CD14-positive monocyte (primary cell): ENCODE results near the gene FAM13C. TPM values are rescaled to one million over a fixed set of nuclear protein-coding genes. Genes with fewer than 3 reads are reported as not detected.

Experiments used
- DNase-seq, 3 donors: peaks; one replicate each; pipeline ENCODE4 v3.0.0-alpha.2; 2011 to 2022
- H2AFZ ChIP-seq: 2 replicates; pipeline ENCODE4 v1.6.0; 2012; ENCODE audit warnings: mild to moderate bottlenecking, low read depth, low read length, inconsistent platforms; ENCODE audit not compliant: insufficient read depth, poor library complexity, severe bottlenecking
- H3K27ac ChIP-seq, 2 donors: 1 replicate in 1 of 2; 2 replicates in 1 of 2; pipeline ENCODE4 v1.5.1; 2012 to 2013; ENCODE audit warnings: low read length in 2 of 2, control low read depth in 1 of 2, inconsistent platforms in 1 of 2, low read depth in 1 of 2, mild to moderate bottlenecking in 1 of 2
- H3K27me3 ChIP-seq, 2 donors: one replicate each; pipeline versions ENCODE4 v1.6.0 to v1.6.1; 2011 to 2013; ENCODE audit warnings: low read length in 2 of 2; ENCODE audit not compliant: control insufficient read depth in 2 of 2, insufficient read depth in 2 of 2
- H3K36me3 ChIP-seq, 2 donors: replicated peaks in 1 of 2; 1 replicate in 1 of 2; 2 replicates in 1 of 2; pipeline versions ENCODE4 v1.5.1 to v1.6.1; 2012 to 2013; ENCODE audit warnings: low read length in 2 of 2, control low read depth in 1 of 2, inconsistent platforms in 1 of 2, mild to moderate bottlenecking in 1 of 2; ENCODE audit not compliant: insufficient read depth in 2 of 2, control insufficient read depth in 1 of 2
- H3K4me1 ChIP-seq, 2 donors: 1 replicate in 1 of 2; 2 replicates in 1 of 2; pipeline versions ENCODE4 v1.5.1 to v1.6.1; 2012 to 2013; ENCODE audit warnings: low read length in 2 of 2, control low read depth in 1 of 2, inconsistent platforms in 1 of 2, mild to moderate bottlenecking in 1 of 2, moderate library complexity in 1 of 2; ENCODE audit not compliant: insufficient read depth in 2 of 2, control insufficient read depth in 1 of 2
- H3K4me2 ChIP-seq: replicated peaks from 2 replicates; pipeline ENCODE3; 2012; ENCODE audit warnings: low read length, moderate library complexity, mild to moderate bottlenecking; ENCODE audit not compliant: poor library complexity, severe bottlenecking; ENCODE audit errors: extremely low read depth
- H3K4me3 ChIP-seq, 3 experiments: fragments of 200-600 bp in 1 of 3; sonication (generic) in 1 of 3; replicated peaks in 1 of 3; 1 replicate in 2 of 3; 2 replicates in 1 of 3; pipeline ENCODE4 v1.5.1; 2011 to 2013; ENCODE audit warnings: low read length in 3 of 3, mild to moderate bottlenecking in 3 of 3, control low read depth in 2 of 3, low read depth in 2 of 3, inconsistent platforms in 1 of 3, moderate library complexity in 1 of 3
- H3K79me2 ChIP-seq: 2 replicates; pipeline ENCODE4 v1.6.0; 2012; ENCODE audit warnings: mild to moderate bottlenecking, control low read depth, inconsistent platforms, low read length, moderate library complexity; ENCODE audit not compliant: insufficient read depth
- H3K9ac ChIP-seq: 2 replicates; pipeline ENCODE4 v1.6.0; 2017; ENCODE audit warnings: low read length, mild to moderate bottlenecking; ENCODE audit not compliant: insufficient read depth, poor library complexity, severe bottlenecking
- H3K9me3 ChIP-seq, 2 donors: replicated peaks in 1 of 2; 1 replicate in 1 of 2; 2 replicates in 1 of 2; pipeline versions ENCODE4 v1.5.1 to v1.6.1; 2012 to 2013; ENCODE audit warnings: low read length in 2 of 2, control low read depth in 1 of 2; ENCODE audit not compliant: control insufficient read depth in 1 of 2, insufficient read depth in 1 of 2
- H4K20me1 ChIP-seq: 2 replicates; pipeline ENCODE4 v1.6.0; 2012; ENCODE audit warnings: mild to moderate bottlenecking, low read length, control low read depth, moderate library complexity; ENCODE audit not compliant: insufficient read depth
- H3K27ac Mint-ChIP-seq, 7 donors: one replicate each; pipeline ENCODE4 v1.8.0; 2020; ENCODE audit warnings: mild to moderate bottlenecking in 7 of 7, mixed read lengths in 7 of 7, moderate library complexity in 6 of 7, inconsistent platforms in 2 of 7
- H3K27me3 Mint-ChIP-seq, 3 donors: one replicate each; pipeline ENCODE4 v1.8.0; 2021 to 2022; ENCODE audit warnings: low read depth in 3 of 3, mild to moderate bottlenecking in 3 of 3, mixed read lengths in 3 of 3, moderate library complexity in 3 of 3, inconsistent platforms in 1 of 3
- H3K36me3 Mint-ChIP-seq, 2 donors: one replicate each; pipeline ENCODE4 v1.8.0; 2020; ENCODE audit warnings: mixed read lengths in 2 of 2, inconsistent platforms in 1 of 2, mild to moderate bottlenecking in 1 of 2
- H3K4me1 Mint-ChIP-seq: one replicate; pipeline ENCODE4 v1.8.0; 2020; ENCODE audit warnings: mild to moderate bottlenecking, mixed read lengths
- H3K4me3 Mint-ChIP-seq, 2 donors: one replicate each; pipeline ENCODE4 v1.8.0; 2020; ENCODE audit warnings: mild to moderate bottlenecking in 2 of 2, mixed read lengths in 2 of 2, moderate library complexity in 1 of 2
- H3K9me3 Mint-ChIP-seq, 7 donors: one replicate each; pipeline ENCODE4 v1.8.0; 2020 to 2022; ENCODE audit warnings: mixed read lengths in 7 of 7, mild to moderate bottlenecking in 6 of 7, moderate library complexity in 6 of 7, inconsistent platforms in 2 of 7
- WGBS: methylation state at CpG from one replicate; pipeline ENCODE4 v1.1.5; 2013; ENCODE audit warnings: missing lambda C conversion rate; ENCODE audit not compliant: insufficient coverage; 5-methylcytosine and 5-hydroxymethylcytosine counted together
- intact Hi-C, 2 donors: fragments of 100-400 bp; cut with micrococcal nuclease; formaldehyde crosslinking; loops; one replicate each; pipeline versions ENCODE4 v1.15.0 to v1.15.1; 2023
- polyA plus RNA-seq, 3 donors: library from polyadenylated mRNA; depleted of rRNA in 1 of 3; unstranded in 2 of 3; stranded (reverse) in 1 of 3; fragments of 300-500 nt in 2 of 3; fragments of >200 nt in 1 of 3; fragmentation: Illumina TruSeq in 2 of 3; gene quantifications; 1 replicate in 2 of 3; 2 replicates in 1 of 3; pipeline ENCODE4 v1.2.3, GENCODE V29; 2012 to 2021
- TF ChIP-seq, protein P1 (sequence below): fragments of 200-600 bp; IDR thresholded peaks from one replicate; pipeline ENCODE4 v1.8.0; 2022; ENCODE audit warnings: antibody characterized with exemption, mild to moderate bottlenecking

Gene FAM13C
- polyA plus RNA-seq, 3 donors: not detected

DNA sequence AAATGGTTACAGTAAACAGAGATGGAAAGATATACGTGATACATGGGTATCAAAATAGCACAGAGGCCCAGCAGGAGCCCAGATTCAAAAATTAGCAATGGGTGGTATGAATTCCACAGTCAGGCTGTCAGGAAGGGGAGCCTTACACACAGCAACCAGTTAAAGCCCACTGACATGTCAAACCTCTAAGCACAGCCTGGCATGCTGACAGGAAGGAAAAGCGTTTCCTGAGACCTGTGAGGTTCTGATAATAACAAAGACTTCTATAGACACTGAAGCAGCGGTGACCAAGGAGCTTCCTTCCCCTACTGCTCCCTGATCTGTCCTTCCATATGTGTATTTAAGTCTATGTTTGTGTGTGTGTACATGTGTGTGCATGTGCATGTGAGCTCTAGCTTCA is 96.0 kb downstream of the FAM13C start:
- Histone ChIP-seq H4K20me1 (no peaks in the 10 kb centered on the region), H3K27ac (no peak overlapping the region), H3K79me2 (no peaks in the 10 kb centered on the region), H3K4me1 (no peaks in the 10 kb centered on the region), H2AFZ (no peak overlapping the region), H3K9ac (no peak overlapping the region), H3K4me2 (no peak overlapping the region), H3K4me3 (no peak overlapping the region), H3K9me3 (no peaks in the 10 kb centered on the region), H3K36me3 (no peaks in the 10 kb centered on the region), H3K27me3 (no peaks in the 10 kb centered on the region)
- Mint-ChIP-seq H3K4me3 (no peak overlapping the region), H3K27ac (no peak overlapping the region), H3K4me1 (no peaks in the 10 kb centered on the region), H3K36me3 (no peaks in the 10 kb centered on the region), H3K27me3 (peaks cover 0 to 4% (median 1%) of the 10 kb centered on the region in 3 donors), H3K9me3 (peaks cover 0 to 2% (median 0%) of the 10 kb centered on the region in 7 donors)
- intact Hi-C loops: no loop called here
- TF ChIP-seq, protein P1, sequence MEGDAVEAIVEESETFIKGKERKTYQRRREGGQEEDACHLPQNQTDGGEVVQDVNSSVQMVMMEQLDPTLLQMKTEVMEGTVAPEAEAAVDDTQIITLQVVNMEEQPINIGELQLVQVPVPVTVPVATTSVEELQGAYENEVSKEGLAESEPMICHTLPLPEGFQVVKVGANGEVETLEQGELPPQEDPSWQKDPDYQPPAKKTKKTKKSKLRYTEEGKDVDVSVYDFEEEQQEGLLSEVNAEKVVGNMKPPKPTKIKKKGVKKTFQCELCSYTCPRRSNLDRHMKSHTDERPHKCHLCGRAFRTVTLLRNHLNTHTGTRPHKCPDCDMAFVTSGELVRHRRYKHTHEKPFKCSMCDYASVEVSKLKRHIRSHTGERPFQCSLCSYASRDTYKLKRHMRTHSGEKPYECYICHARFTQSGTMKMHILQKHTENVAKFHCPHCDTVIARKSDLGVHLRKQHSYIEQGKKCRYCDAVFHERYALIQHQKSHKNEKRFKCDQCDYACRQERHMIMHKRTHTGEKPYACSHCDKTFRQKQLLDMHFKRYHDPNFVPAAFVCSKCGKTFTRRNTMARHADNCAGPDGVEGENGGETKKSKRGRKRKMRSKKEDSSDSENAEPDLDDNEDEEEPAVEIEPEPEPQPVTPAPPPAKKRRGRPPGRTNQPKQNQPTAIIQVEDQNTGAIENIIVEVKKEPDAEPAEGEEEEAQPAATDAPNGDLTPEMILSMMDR: no peak
- 0% methylated on average over 1 of the region's 3 CpGs for WGBS
- DNase-seq: no peak

DNA sequence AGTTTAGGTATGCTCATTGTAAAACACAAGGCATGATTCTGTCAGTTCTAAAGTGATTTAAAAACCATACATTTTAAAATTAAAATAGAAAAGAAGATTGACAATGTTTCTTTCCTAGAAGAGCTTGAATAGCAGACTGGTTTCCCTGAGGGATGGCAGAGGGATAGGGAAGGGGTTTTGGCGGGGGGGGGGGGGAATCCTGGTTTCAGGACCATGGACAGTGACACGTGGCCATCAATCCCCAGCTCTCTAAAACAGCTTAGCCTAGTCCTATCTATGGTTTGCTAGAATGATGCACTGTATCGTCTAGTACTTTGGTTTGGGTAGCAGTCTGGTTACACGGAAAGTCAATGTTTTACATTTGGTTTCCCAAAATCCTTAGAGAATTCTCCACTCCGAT is 97.2 kb downstream of the FAM13C start:
- peaks cover 0 to 2% (median 0%) of the 10 kb centered on the region in 7 donors for H3K9me3 Mint-ChIP-seq
- H3K27me3 ChIP-seq: no peaks in the 10 kb centered on the region
- no peaks in the 10 kb centered on the region for H3K9me3 ChIP-seq
- H3K27me3 Mint-ChIP-seq: peaks cover 0 to 4% (median 1%) of the 10 kb centered on the region in 3 donors
- no peaks in the 10 kb centered on the region for H3K36me3 ChIP-seq
- H3K27ac ChIP-seq: no peak overlapping the region
- H3K79me2 ChIP-seq: no peaks in the 10 kb centered on the region
- TF ChIP-seq, protein P1: no peak
- H2AFZ ChIP-seq: no peak overlapping the region
- no peak overlapping the region for H3K4me3 ChIP-seq
- H3K4me1 ChIP-seq: no peaks in the 10 kb centered on the region
- H3K4me2 ChIP-seq: no peak overlapping the region
- no peak for DNase-seq
- no peak overlapping the region for H3K4me3 Mint-ChIP-seq
- no peak overlapping the region for H3K9ac ChIP-seq
- no peaks in the 10 kb centered on the region for H4K20me1 ChIP-seq
- no peak overlapping the region for H3K27ac Mint-ChIP-seq
- 76% methylated on average over 3 of the region's 5 CpGs for WGBS
- H3K36me3 Mint-ChIP-seq: no peaks in the 10 kb centered on the region
- no peaks in the 10 kb centered on the region for H3K4me1 Mint-ChIP-seq
- intact Hi-C loops: no loop called here
